Lower leg skin (tissue), 4 donors: ENCODE results near the gene OLFM2. TPM values are rescaled to one million over a fixed set of nuclear protein-coding genes. Genes with fewer than 3 reads are reported as not detected.

ENCODE experiments used
- DNase-seq, 2 donors: peaks; one replicate each; pipeline ENCODE4 v3.0.0-alpha.2; 2019; ENCODE audit warnings: low spot score in 2 of 2
- H3K4me3 ChIP-seq: fragments of 200-600 bp; sonication (generic); 2 replicates; pipeline ENCODE4 v1.5.1; 2017; ENCODE audit warnings: mild to moderate bottlenecking, low read depth; ENCODE audit not compliant: poor library complexity, severe bottlenecking
- CTCF ChIP-seq, 3 donors: fragments of 450-650 bp; IDR thresholded peaks; one replicate each; pipeline ENCODE4 v1.5.1; 2016; ENCODE audit warnings: antibody characterized with exemption in 3 of 3, mild to moderate bottlenecking in 3 of 3, moderate library complexity in 2 of 3
- POLR2A ChIP-seq, 2 donors: fragments of 450-650 bp; IDR thresholded peaks; one replicate each; pipeline ENCODE4 v1.6.1; 2016 to 2017; ENCODE audit warnings: antibody characterized with exemption in 2 of 2, mild to moderate bottlenecking in 1 of 2, moderate library complexity in 1 of 2
- WGBS, 2 donors: methylation state at CpG; one replicate each; pipeline ENCODE4 v1.1.5; 2018; 5-methylcytosine and 5-hydroxymethylcytosine counted together
- intact Hi-C: fragments of 100-400 bp; cut with DNase I; formaldehyde crosslinking; loops from one replicate; pipeline ENCODE4 v1.15.0; 2023; ENCODE audit warnings: low total_unique reads
- total RNA-seq, 4 donors: library from RNA; depleted of rRNA; stranded (reverse); fragments of >200 nt; gene quantifications; one replicate each; pipeline ENCODE4 v1.1.0, GENCODE V29; 2016

OLFM2 gene
- total RNA-seq, 4 donors from 2014 or later = 94.8 to 157 (median 112) TPM

- intact Hi-C loops = no loop called here
- TF ChIP-seq POLR2A (IDR thresholded peaks at IDR 0.05) = no peak
- 52 to 65% methylated on average over 6 of the region's 6 CpGs for WGBS, 2 donors
- DNase-seq = no peak
- H3K4me3 ChIP-seq = no peak overlapping the region
These were observed 44.5 kb downstream of the OLFM2 start for GRCh38 chr19:9891609-9892373.

DNA sequence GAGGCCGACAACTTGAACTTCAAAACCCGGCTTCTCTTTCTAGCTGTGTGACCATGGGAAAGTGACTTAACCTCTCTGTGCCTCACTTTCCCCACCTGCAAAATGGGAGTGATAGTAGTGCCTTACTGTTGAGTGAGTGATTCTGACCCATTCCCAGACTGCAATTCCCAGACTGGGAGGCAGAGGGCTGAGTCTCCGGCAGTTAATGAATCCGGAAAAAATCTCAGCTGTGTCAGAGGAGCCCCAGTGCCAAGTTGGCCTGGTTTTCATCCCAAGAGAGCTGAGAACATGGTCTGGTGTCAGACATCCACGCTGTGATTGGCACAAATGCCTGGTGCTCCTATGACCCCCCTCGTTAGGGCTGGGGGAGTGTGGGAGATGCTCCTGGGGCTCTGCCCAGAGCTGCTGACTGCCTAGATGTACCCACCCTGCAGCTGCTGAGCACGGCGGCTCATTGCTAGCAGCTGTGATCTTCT lies 51.2 kb downstream of the OLFM2 start:
- H3K4me3 ChIP-seq = no peak overlapping the region
- DNase-seq = peak in 1 of 2 donors; percentile 26
- TF ChIP-seq CTCF (IDR thresholded peaks at IDR 0.05) = no peak
- no peak for TF ChIP-seq POLR2A (IDR thresholded peaks at IDR 0.05)
- WGBS, 2 donors = 32 to 41% methylated on average over 6 to 8 of the region's 8 CpGs
- intact Hi-C loops = no loop called here

DNA sequence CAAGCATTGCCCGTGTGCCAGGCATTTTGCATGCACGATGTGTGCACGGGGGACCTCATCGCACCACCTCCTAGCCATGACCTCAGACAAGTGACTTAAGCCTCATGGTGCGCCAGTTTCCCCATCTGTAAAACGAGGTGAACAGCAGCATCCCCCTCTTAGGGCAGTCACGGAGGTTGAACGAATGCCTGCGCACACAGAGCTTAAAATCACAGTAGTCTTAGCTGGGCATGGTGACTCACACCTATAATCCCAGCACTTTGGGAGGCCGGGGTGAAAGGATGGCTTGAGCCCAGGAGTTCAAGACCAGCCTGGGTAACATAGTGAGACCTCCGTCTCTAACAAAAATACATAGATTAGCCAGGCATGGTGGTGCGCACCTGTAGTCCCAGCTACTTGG lies 52.6 kb downstream of the OLFM2 start:
- no peak overlapping the region for H3K4me3 ChIP-seq
- intact Hi-C loops = no loop called here
- DNase-seq = no peak
- TF ChIP-seq CTCF (IDR thresholded peaks at IDR 0.05) (no peak), POLR2A (IDR thresholded peaks at IDR 0.05) (no peak)
- WGBS, 2 donors = 49 to 55% methylated on average over 11 to 12 of the region's 12 CpGs

DNA sequence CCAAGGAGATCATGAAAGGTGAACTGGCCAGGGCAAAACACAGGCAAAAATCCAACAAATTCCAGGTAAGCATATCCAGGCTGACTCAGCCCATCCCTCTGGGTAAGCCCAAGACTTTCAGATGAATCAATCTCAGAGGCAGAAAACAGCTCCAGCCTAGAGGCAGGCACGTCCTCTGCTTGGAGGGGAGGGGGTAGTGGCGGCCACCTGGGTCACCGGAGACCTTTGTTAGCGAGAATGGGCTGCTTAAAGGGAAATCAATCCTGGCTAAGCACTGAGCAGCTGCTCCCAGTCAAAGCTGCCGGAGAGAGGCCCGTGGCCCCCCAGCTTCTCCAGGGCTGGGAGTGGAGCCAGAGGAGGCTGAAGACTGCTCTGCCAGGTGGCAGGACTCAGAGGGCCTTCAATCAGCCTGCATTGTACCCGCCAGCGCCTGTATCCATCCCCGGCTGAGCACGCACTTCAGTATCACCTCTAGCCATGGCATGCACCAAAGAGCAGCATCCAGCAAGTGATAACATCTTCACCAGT lies 53.0 kb downstream of the OLFM2 start:
- intact Hi-C loops = no loop called here
- peak in 1 of 2 donors; percentile 15 for DNase-seq
- H3K4me3 ChIP-seq = no peak overlapping the region
- WGBS, 2 donors = 42 to 50% methylated on average over 10 of the region's 10 CpGs
- TF ChIP-seq CTCF (IDR thresholded peaks at IDR 0.05) (no peak), POLR2A (IDR thresholded peaks at IDR 0.05) (no peak)

GRCh38 chr19:9881720-9882119 lies 54.6 kb downstream of the OLFM2 start:
- intact Hi-C loops = no loop called here
- no peak overlapping the region for H3K4me3 ChIP-seq
- TF ChIP-seq POLR2A (IDR thresholded peaks at IDR 0.05) (no peak), CTCF (IDR thresholded peaks at IDR 0.05) (no peak)
- WGBS, 2 donors = 55% methylated on average over 9 of the region's 9 CpGs
- peak in 1 of 2 donors; percentile 28 for DNase-seq

DNA sequence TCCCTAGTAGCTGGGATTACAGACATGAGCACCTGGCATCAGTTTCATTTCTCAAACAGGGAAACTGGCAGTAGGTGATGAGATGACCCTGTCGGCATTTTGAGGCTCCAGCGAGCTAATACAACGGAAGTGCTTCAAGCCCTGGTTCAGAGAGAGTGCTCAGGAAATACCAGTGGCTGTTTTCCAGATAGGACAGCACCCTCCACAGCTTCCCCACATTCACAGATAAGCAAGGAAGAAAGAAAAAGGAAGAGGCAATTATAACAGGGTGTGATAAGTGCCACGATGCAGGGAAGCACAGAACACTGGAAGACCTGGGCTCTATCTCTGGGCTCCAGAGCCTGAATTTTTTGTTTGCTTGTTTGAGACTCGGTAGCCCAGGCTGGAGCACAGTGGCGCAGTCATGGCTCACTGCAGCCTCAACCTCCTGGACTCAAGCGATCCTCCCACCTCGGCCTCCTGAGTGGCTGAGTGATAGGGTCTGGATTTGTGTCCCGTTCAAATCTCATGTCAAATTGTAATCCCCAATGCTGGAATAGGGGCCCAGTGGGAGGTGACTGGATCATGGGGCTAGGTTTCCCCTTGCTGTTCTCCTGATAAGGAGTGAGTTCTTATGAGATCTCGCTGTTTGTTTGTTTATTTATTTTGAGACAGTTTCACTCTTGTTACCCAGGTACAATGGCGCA lies 57.7 kb downstream of the OLFM2 start:
- WGBS, 2 donors = 74 to 77% methylated on average over 11 of the region's 11 CpGs
- DNase-seq = no peak
- TF ChIP-seq CTCF (IDR thresholded peaks at IDR 0.05) (no peak), POLR2A (IDR thresholded peaks at IDR 0.05) (no peak)
- intact Hi-C loops = no loop called here
- H3K4me3 ChIP-seq = no peak overlapping the region
